Activated CD8-positive, alpha-beta T cell treated with anti-CD3 and anti-CD28 coated beads for 36 hours (primary cell): ENCODE results near the gene CNOT6L. TPM values are rescaled to one million over a fixed set of nuclear protein-coding genes. Genes with fewer than 3 reads are reported as not detected.
A peak's percentile ranks its signal among the peaks of the same experiment; 100 is the strongest.
"Not testable (repeated sequence)": the region's sequence is repeated elsewhere in the genome, so short reads cannot be mapped to it uniquely, and the experiment has no call there.

ENCODE experiments used
- ATAC-seq: fragments of 200-7000 bp; cut with Tn5 transposase; one replicate; pipeline ENCODE4 v1.10.0; 2021; ENCODE audit warnings: mild to moderate bottlenecking, moderate library complexity
- CTCF ChIA-PET: fragments of 350-600 bp; sonication (Branson Sonifier 250); formaldehyde crosslinking; loops from one replicate; lab custom pipeline; 2021; ENCODE audit warnings: antibody characterized with exemption; lab: Charles Lee
- POLR2A ChIA-PET: fragments of 350-600 bp; sonication (Branson Sonifier 250); formaldehyde crosslinking; loops from one replicate; lab custom pipeline; 2021; ENCODE audit warnings: antibody characterized with exemption; lab: Charles Lee
- DNase-seq: peaks from one replicate; pipeline ENCODE4 v3.0.0-alpha.2; 2020
- H3K27ac Mint-ChIP-seq: one replicate; pipeline ENCODE4 v1.8.0; 2021; ENCODE audit warnings: mild to moderate bottlenecking, mixed read lengths
- H3K27me3 Mint-ChIP-seq: one replicate; pipeline ENCODE4 v1.8.0; 2021; ENCODE audit warnings: mixed read lengths
- H3K36me3 Mint-ChIP-seq: one replicate; pipeline ENCODE4 v1.8.0; 2021; ENCODE audit warnings: low read depth, mixed read lengths
- H3K4me1 Mint-ChIP-seq: one replicate; pipeline ENCODE4 v1.8.0; 2021; ENCODE audit warnings: low read depth, mixed read lengths
- H3K4me3 Mint-ChIP-seq: one replicate; pipeline ENCODE4 v1.8.0; 2021; ENCODE audit warnings: mild to moderate bottlenecking, moderate library complexity, mixed read lengths
- H3K9me3 Mint-ChIP-seq: one replicate; pipeline ENCODE4 v1.8.0; 2021; ENCODE audit warnings: mixed read lengths
- CTCF ChIP-seq: fragments of 200-600 bp; IDR thresholded peaks from one replicate; pipeline ENCODE4 v1.8.0; 2022; ENCODE audit warnings: antibody characterized with exemption, mild to moderate bottlenecking
- intact Hi-C: fragments of 100-400 bp; cut with micrococcal nuclease; formaldehyde crosslinking; loops from one replicate; pipeline ENCODE4 v1.10.0; 2022
- total RNA-seq, 2 experiments: library from RNA; stranded (reverse); gene quantifications; one replicate each; pipeline ENCODE4 v1.2.3, GENCODE V29; 2021

Gene CNOT6L
- total RNA-seq: 100 to 1,000 TPM; 109 to 118 TPM

DNA sequence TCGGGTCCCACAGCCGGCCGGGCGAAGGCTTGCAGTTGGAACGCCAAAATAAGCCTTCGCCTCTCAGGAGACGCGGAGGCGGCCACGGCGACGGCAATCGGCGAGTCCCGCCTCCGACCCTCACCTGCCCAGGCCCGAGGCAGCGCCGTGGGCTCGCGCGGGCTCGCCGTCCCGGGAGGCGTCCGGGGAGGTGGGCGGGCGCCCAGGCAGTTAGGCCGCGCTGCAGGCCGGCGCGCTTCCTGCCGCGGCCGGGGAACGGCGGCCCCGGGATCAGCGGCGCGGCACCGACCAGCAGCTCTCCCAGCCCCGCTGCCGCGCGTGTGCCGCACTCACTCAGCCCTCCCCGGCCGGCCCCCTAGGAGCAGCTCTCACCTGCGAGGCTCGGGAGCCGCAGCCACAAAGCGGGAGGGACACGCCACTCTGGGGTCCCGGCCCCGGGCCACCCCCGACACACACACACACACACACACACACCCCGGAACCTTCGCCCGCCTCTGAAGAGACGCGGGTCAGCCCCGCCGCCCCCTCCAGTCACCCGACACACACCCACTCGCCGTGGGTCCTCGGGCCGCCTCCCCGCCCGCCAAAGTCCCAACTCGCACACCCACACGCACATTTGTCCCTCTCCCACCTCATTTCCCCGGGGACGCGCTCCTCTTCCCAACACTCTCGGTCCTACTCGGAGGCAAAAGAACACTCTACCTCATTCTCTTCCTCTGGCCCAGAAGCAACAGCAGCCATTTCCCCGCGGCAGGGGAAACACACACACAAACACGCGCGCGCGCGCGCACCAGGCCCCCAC is at the start of gene CNOT6L:
Gene CNOT6L, minus strand, starts transcription at position 767 of the 802 bp plus-strand sequence. Its CDS starts 60 bp downstream, at position 707.
- Mint-ChIP-seq H3K4me3 (peak within 1 kb of the TSS; percentile 96), H3K36me3 (peaks cover 25% of the 10 kb centered on the region), H3K4me1 (peaks cover 47% of the 10 kb centered on the region), H3K9me3 (no peaks in the 10 kb centered on the region), H3K27ac (peak within 1 kb of the TSS; percentile 99), H3K27me3 (no peaks in the 10 kb centered on the region)
- intact Hi-C loops: loop anchor here (5.0 kb wide), 1 partner anchor 82 kb away; no protein-coding TSS in a partner anchor
- ChIA-PET POLR2A (interaction anchor here (0.8 to 6.7 kb wide), 11 partner anchors 9 to 98 kb away, joined by 3 to 192 read pairs (median 5); partner anchors contain the start of gene MRPL1), CTCF (interaction anchor here (1.3 to 3.2 kb wide), 8 partner anchors 11 to 84 kb away, joined by 4 to 17 read pairs (median 4); partner anchors contain the start of gene MRPL1)
- peak; percentile 84 for DNase-seq
- peak; percentile 6 for ATAC-seq
- no peak for TF ChIP-seq CTCF

- ChIA-PET POLR2A (interaction anchor here (1.0 to 1.7 kb wide), 3 partner anchors 18 to 134 kb away, joined by 3 to 4 read pairs (median 3); no protein-coding TSS in a partner anchor), CTCF (no interaction called here)
- TF ChIP-seq CTCF: no peak
- H3K27ac Mint-ChIP-seq: no peak overlapping the region
- no peak for DNase-seq
- intact Hi-C loops: no loop called here
- H3K36me3 Mint-ChIP-seq: peaks cover 48% of the 10 kb centered on the region
- H3K4me1 Mint-ChIP-seq: peaks cover 56% of the 10 kb centered on the region
- peaks cover 3% of the 10 kb centered on the region for H3K27me3 Mint-ChIP-seq
- peak overlapping the region; percentile 23 for H3K4me3 Mint-ChIP-seq
- H3K9me3 Mint-ChIP-seq: no peaks in the 10 kb centered on the region
- ATAC-seq: no peak
Measured at GRCh38 chr4:77865259-77865658, 46.1 kb upstream of the CNOT6L start.

DNA sequence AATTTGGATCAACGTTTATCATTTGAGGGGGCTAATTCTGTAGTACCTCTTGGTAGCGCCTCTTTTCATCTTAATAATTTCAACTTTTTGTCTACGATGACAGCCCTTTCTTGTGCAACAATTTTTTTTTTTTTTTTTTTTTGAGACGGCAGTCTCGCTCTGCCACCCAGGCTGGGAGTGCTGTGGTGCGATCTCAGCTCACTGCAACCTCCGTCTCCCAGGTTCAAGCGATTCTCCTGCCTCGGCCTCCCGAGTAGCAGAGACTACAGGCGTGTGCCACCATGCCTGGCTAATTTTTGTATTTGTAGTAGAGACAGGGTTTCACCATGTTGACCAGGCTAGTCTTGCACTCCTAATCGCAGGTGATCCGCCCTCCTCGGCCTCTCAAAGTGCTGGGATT is 44.2 kb upstream of the CNOT6L start:
- ChIA-PET CTCF (interaction anchor here (0.9 to 1.5 kb wide), 2 partner anchors 18 to 135 kb away, joined by 3 to 4 read pairs; no protein-coding TSS in a partner anchor), POLR2A (interaction anchor here (2.0 to 5.8 kb wide), 2 partner anchors 44 to 50 kb away, joined by 7 to 192 read pairs; partner anchors contain the start of gene CNOT6L)
- H3K9me3 Mint-ChIP-seq, DNase-seq, ATAC-seq, intact Hi-C loops, H3K27me3 Mint-ChIP-seq: not testable (repeated sequence)
- H3K36me3 Mint-ChIP-seq: peaks cover 37% of the 10 kb centered on the region
- H3K4me3 Mint-ChIP-seq: peak overlapping the region; percentile 99
- peaks cover 49% of the 10 kb centered on the region for H3K4me1 Mint-ChIP-seq
- H3K27ac Mint-ChIP-seq: peak overlapping the region; percentile 100

GRCh38 chr4:77862478-77863216 is 43.5 kb upstream of the CNOT6L start, which contains the start of gene MRPL1:
MRPL1 (plus strand) TSS chr4:77862830; CDS start chr4:77862849, 19 bp downstream.
- Mint-ChIP-seq H3K27me3 (peaks cover 3% of the 10 kb centered on the region), H3K9me3 (no peaks in the 10 kb centered on the region), H3K36me3 (peaks cover 36% of the 10 kb centered on the region), H3K4me3 (peak within 1 kb of the TSS; percentile 99), H3K27ac (peak within 1 kb of the TSS; percentile 100), H3K4me1 (peaks cover 55% of the 10 kb centered on the region)
- ChIA-PET POLR2A (interaction anchor here (0.7 to 5.8 kb wide), 23 partner anchors 9 to 279 kb away, joined by 3 to 192 read pairs (median 4); partner anchors contain the start of gene CNOT6L), CTCF (interaction anchor here (0.7 to 2.7 kb wide), 11 partner anchors 9 to 505 kb away, joined by 3 to 17 read pairs (median 5); partner anchors contain the start of gene CNOT6L)
- ATAC-seq: peak; percentile 79
- DNase-seq: peak; percentile 92
- intact Hi-C loops: no loop called here
- TF ChIP-seq CTCF: peak; percentile 40

DNA sequence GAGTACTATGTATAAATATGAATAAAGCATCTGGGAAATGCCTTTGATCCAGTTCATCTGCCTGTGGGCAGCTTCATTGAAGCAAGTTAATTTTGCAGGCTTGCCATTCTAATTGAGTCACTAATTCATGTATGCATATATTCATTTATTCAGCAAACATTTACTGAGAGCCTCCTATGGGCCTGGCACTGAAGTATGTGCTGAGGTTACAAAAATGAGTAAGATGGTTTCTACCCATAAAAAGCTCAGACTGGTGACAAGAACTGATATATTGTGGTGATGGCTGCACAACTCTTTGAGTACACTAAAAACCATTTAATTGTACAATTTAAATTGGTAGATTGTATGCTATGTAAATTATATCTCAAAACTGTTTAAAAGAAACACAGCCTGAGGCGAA is 42.3 kb upstream of the CNOT6L start:
- ChIA-PET POLR2A (interaction anchor here (0.8 to 5.8 kb wide), 14 partner anchors 8 to 137 kb away, joined by 3 to 192 read pairs (median 4); partner anchors contain the start of gene CNOT6L), CTCF (interaction anchor here (0.9 to 2.7 kb wide), 11 partner anchors 8 to 268 kb away, joined by 3 to 17 read pairs (median 5); partner anchors contain the start of gene CNOT6L)
- H3K36me3 Mint-ChIP-seq: peaks cover 30% of the 10 kb centered on the region
- intact Hi-C loops: loop anchor here (2.0 kb wide), 1 partner anchor 41 kb away; no protein-coding TSS in a partner anchor
- peaks cover 3% of the 10 kb centered on the region for H3K27me3 Mint-ChIP-seq
- peak overlapping the region; percentile 100 for H3K27ac Mint-ChIP-seq
- peaks cover 59% of the 10 kb centered on the region for H3K4me1 Mint-ChIP-seq
- TF ChIP-seq CTCF: no peak
- no peak for DNase-seq
- ATAC-seq: peak; percentile 55
- H3K9me3 Mint-ChIP-seq: no peaks in the 10 kb centered on the region
- peak overlapping the region; percentile 99 for H3K4me3 Mint-ChIP-seq
